ENCODE data around the gene LMX1A.

Gene LMX1A

DNA sequence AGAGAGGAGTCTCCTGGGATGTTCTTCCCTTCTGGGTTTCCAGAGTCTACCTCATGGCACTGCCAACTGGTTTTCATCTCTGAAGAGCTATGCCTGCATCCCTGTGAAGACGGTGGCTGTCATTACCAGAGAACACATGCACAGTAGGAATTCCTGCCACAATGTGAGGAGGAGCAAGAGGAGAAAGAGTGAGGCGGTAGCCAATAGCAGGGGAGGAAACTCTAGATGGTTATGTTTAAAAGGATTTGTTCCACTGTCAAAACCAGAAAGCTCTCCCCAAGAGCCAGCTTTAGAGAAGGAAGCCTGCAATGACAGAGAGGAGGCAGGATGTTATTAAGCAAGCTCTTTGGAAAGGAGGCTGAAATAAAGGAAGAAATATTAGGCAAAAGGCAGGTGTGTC, 12.3 kb downstream of the LMX1A start:
- DNase-seq (ENCODE audit: low read depth), result no peak
- TF ChIP-seq, protein P1, sequence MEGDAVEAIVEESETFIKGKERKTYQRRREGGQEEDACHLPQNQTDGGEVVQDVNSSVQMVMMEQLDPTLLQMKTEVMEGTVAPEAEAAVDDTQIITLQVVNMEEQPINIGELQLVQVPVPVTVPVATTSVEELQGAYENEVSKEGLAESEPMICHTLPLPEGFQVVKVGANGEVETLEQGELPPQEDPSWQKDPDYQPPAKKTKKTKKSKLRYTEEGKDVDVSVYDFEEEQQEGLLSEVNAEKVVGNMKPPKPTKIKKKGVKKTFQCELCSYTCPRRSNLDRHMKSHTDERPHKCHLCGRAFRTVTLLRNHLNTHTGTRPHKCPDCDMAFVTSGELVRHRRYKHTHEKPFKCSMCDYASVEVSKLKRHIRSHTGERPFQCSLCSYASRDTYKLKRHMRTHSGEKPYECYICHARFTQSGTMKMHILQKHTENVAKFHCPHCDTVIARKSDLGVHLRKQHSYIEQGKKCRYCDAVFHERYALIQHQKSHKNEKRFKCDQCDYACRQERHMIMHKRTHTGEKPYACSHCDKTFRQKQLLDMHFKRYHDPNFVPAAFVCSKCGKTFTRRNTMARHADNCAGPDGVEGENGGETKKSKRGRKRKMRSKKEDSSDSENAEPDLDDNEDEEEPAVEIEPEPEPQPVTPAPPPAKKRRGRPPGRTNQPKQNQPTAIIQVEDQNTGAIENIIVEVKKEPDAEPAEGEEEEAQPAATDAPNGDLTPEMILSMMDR (conservative IDR thresholded peaks at IDR 0.05; ENCODE audit: low read length), result no peak
- H3K4me3 ChIP-seq (ENCODE audit: low read length), result no peak overlapping the region

DNA sequence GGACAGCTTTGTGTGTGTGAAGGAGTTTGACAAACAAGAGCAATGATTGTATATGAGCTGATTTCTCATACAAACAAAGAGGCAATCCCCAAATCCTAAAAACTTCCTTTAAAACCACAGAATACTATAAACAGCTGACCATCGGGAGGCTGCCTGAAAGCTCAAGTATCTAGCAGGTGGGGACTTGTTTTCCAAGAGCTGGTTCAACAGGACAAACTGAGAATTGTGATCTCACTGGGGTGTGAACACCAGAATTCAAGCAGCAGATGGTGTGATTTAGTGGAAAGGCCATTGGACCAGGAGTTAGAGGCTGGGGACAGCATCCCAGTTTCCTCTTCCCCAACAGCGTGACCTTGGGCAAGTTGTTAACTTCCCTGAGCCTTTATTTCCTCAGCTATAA, 13.9 kb downstream of the LMX1A start:
- no peak overlapping the region for H3K4me3 ChIP-seq (ENCODE audit: low read length)
- DNase-seq (ENCODE audit: low read depth), result no peak

DNA sequence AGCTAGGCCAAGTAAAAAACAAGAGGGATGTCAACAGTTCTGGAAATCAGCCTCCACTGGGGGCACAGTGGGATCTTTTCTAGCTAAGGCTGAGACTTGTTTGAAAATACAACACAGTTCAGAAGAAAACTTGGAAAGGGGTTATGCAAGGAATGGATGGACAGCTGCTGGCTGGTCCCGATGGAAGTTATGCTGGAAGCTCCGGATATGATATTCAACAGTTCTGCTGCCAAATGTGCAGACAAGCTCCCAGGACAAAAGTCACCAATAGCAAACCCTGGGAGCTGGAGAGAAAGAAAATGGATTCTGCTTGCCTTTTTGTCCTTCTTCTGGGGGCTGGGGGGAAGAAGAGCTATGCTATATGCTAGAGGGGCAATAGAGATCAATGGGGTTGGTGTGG, 14.3 kb downstream of the LMX1A start:
- DNase-seq (ENCODE audit: low read depth), result no peak
- TF ChIP-seq, protein P1 (conservative IDR thresholded peaks at IDR 0.05; ENCODE audit: low read length), result no peak
- H3K4me3 ChIP-seq (ENCODE audit: low read length), result no peak overlapping the region

More for the DNA sequence above, 13.9 kb downstream of the LMX1A start:
- TF ChIP-seq, protein P1 (conservative IDR thresholded peaks at IDR 0.05; ENCODE audit: low read length), result no peak

DNA sequence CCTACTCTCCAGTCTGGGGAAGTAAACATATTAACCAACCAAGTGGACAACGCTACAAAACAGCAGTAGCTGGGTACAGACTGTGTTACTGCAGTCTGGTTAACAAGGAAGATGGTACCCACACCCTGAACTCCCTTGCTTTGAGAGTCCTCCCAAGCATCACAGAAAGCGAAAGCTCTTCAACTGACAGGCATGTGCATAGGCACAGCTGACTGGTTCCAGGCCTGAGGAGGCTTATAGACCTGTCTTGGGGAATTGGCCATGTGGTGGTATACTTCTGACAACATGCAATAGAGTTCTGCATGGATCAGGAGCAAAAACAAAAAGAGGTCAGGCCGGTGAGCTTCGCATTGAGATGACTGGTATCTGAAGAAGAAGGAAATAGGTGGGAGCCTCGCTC, 17.4 kb downstream of the LMX1A start:
- TF ChIP-seq, protein P1 (conservative IDR thresholded peaks at IDR 0.05; ENCODE audit: low read length), result no peak
- DNase-seq (ENCODE audit: low read depth), result no peak
- H3K4me3 ChIP-seq (ENCODE audit: low read length), result no peak overlapping the region

DNA sequence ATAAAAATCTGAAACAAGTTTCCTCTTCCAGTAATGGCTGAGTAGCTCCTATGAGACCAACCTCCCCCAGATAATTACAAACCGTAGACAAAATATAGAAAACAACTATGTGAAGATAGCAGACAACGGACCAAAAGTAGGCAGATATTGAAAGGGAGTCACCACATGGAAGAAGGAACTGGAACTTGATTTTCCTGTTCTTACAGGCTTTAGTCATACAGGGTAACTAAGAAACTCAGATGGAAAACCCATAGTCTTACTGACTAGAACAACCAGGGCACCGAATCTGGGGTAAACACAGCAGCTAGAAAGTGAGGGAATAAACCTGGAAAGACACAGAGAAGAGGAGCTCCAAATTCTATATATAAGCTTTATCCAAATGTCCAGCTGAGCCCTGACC, 26.0 kb downstream of the LMX1A start:
- TF ChIP-seq, protein P1 (conservative IDR thresholded peaks at IDR 0.05; ENCODE audit: low read length), result no peak
- no peak for DNase-seq (ENCODE audit: low read depth)
- no peak overlapping the region for H3K4me3 ChIP-seq (ENCODE audit: low read length)

DNA sequence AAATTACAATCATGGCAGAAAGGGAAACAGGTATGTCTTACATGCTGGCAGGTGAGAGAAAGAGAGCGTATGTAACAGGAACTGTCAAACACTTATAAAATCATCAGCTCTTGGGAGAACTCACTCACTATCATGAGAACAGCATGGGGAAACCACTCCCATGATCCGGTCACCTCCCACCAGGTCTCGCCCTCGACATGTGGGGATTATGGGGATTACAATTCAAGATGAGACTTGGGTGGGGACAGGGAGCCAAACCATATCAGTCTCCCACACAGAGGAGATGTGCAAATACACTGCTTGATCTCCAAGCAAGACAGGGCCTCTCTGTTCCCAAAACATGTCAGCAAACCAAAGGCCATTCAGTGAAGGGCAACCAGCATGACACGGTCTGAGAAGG, 27.4 kb downstream of the LMX1A start:
- no peak overlapping the region for H3K4me3 ChIP-seq (ENCODE audit: low read length)
- TF ChIP-seq, protein P1 (conservative IDR thresholded peaks at IDR 0.05; ENCODE audit: low read length), result no peak
- DNase-seq (ENCODE audit: low read depth), result no peak

DNA sequence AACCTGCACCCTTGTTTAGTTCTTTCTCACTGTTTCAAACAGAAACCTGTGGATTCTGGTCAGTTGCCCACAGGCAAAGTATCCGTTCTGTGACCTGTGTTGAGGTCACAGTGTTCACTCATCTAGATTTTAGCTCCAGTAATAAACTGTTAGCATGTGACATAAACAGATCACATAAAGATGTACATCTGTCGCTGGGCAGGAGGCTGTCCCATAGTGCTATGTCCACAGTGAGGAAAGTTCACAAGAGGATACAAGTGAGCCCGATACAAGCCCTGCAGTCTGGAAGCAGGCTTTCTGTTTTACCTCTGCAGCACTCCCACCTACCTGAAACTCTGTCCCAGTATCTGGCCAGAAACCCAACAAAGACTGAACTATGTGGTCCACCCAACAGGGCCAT, 28.4 kb downstream of the LMX1A start:
- DNase-seq (ENCODE audit: low read depth), result no peak
- no peak overlapping the region for H3K4me3 ChIP-seq (ENCODE audit: low read length)
- TF ChIP-seq, protein P1 (conservative IDR thresholded peaks at IDR 0.05; ENCODE audit: low read length), result no peak
